ENCODE measurements around the gene MLST8.

- no peak for TF ChIP-seq EZH2 (optimal IDR thresholded peaks at IDR 0.05; ENCODE audit: low read depth, low read length)
- no peak for TF ChIP-seq CTCF (IDR thresholded peaks at IDR 0.05; ENCODE audit: low read length)
Observed at GRCh38 chr16:2189252-2189893, 15.9 kb upstream of the MLST8 start.
